Stimulated activated naive CD8-positive, alpha-beta T cell treated with anti-CD3 and anti-CD28 coated beads, Interleukin-15, amount 100 ng/mL, for 72 hours (primary cell): ENCODE measurements around the gene SH3PXD2A.

Experiments
- ATAC-seq: fragments of 150-1000 bp; cut with Tn5 transposase; 2 replicates; pipeline ENCODE4 v1.10.0; 2021; ENCODE audit warnings: mild to moderate bottlenecking, moderate library complexity
- DNase-seq, 2 donors: peaks; one replicate each; pipeline ENCODE4 v3.0.0; 2021 to 2022
- H3K27ac Mint-ChIP-seq, 2 donors: one replicate each; pipeline ENCODE4 v1.8.0; 2022; ENCODE audit warnings: mild to moderate bottlenecking in 2 of 2, mixed read lengths in 2 of 2, moderate library complexity in 2 of 2
- H3K27me3 Mint-ChIP-seq: one replicate; pipeline ENCODE4 v1.8.0; 2022; ENCODE audit warnings: mixed read lengths
- H3K4me1 Mint-ChIP-seq: one replicate; pipeline ENCODE4 v1.8.0; 2022; ENCODE audit warnings: mild to moderate bottlenecking, mixed read lengths
- H3K4me3 Mint-ChIP-seq, 2 donors: one replicate each; pipeline ENCODE4 v1.8.0; 2022; ENCODE audit warnings: mild to moderate bottlenecking in 2 of 2, mixed read lengths in 2 of 2, moderate library complexity in 1 of 2
- H3K9me3 Mint-ChIP-seq, 2 donors: one replicate each; pipeline ENCODE4 v1.8.0; 2022; ENCODE audit warnings: mixed read lengths in 2 of 2

The SH3PXD2A gene

DNA sequence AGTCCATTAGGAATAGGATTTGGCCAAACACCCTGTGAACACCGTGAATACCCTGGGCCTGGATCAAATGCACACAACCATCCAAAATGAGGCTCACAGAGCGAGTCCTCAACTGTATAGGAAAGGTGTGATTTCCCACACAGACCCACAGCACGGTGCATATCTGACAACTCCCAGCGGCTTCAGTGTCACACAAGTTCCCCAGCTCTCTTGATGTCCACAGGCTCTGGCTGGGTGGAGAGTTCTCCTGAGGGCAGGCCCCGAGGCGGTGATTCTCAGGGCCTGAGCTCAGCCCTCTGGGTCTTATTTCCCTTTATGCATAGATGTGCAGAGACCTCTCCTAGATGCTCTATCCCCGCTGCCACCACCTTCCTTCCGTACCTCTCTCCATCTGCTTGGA, 64.1 kb downstream of the SH3PXD2A start:
- Mint-ChIP-seq H3K27me3 (no peaks in the 10 kb centered on the region), H3K27ac (no peak overlapping the region), H3K9me3 (no peaks in the 10 kb centered on the region), H3K4me3 (no peak overlapping the region), H3K4me1 (peaks cover 9% of the 10 kb centered on the region)
- ATAC-seq (no peak), DNase-seq (no peak)

- Mint-ChIP-seq H3K4me1 (peaks cover 9% of the 10 kb centered on the region), H3K4me3 (no peak overlapping the region), H3K27ac (no peak overlapping the region), H3K9me3 (no peaks in the 10 kb centered on the region), H3K27me3 (peaks cover 4% of the 10 kb centered on the region)
- no peak for DNase-seq
- no peak for ATAC-seq
Observed at GRCh38 chr10:103790580-103790979, 64.8 kb downstream of the SH3PXD2A start.

- DNase-seq (no peak), ATAC-seq (no peak)
- Mint-ChIP-seq H3K27me3 (peaks cover 7% of the 10 kb centered on the region), H3K4me1 (peaks cover 9% of the 10 kb centered on the region), H3K9me3 (no peaks in the 10 kb centered on the region), H3K4me3 (no peak overlapping the region), H3K27ac (no peak overlapping the region)
Observed at GRCh38 chr10:103789771-103790201, 65.6 kb downstream of the SH3PXD2A start.

DNA sequence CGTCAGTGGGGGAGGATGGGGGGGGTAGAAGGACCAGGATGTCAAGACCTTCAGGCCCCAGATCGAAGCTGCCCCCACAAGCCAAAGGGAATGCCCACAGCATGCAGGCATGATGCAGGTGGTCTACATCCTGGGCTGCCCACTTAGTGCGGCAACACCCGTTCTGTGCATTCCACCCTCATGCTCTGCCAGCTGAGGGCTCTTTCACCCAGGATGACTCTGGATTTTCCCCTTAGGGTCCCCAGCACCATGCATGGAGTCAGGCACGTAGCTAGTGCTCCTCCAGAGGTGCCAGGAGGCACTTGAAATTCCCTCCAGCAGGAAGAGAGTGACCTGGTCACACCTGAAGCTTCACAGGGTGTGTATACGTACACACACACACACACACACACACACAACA, 66.2 kb downstream of the SH3PXD2A start:
- H3K27me3 Mint-ChIP-seq = peaks cover 11% of the 10 kb centered on the region
- no peak for ATAC-seq
- H3K4me3 Mint-ChIP-seq = no peak overlapping the region
- peak overlapping the region in 1 of 2 donors; percentile 15 for H3K27ac Mint-ChIP-seq
- peaks cover 9% of the 10 kb centered on the region for H3K4me1 Mint-ChIP-seq
- no peak for DNase-seq
- H3K9me3 Mint-ChIP-seq = no peaks in the 10 kb centered on the region

- DNase-seq (no peak), ATAC-seq (no peak)
- Mint-ChIP-seq H3K9me3 (no peaks in the 10 kb centered on the region), H3K27me3 (peaks cover 24% of the 10 kb centered on the region), H3K4me3 (no peak overlapping the region), H3K4me1 (peaks cover 9% of the 10 kb centered on the region), H3K27ac (no peak overlapping the region)
Observed at GRCh38 chr10:103787331-103787730, 68.0 kb downstream of the SH3PXD2A start.

- H3K4me3 Mint-ChIP-seq = no peak overlapping the region
- H3K4me1 Mint-ChIP-seq = peaks cover 9% of the 10 kb centered on the region
- H3K9me3 Mint-ChIP-seq = no peaks in the 10 kb centered on the region
Observed at GRCh38 chr10:103786020-103786419, 69.4 kb downstream of the SH3PXD2A start.

GRCh38 chr10:103784723-103785418, 70.5 kb downstream of the SH3PXD2A start:
- no peak overlapping the region for H3K4me3 Mint-ChIP-seq
- peaks cover 9% of the 10 kb centered on the region for H3K4me1 Mint-ChIP-seq
- DNase-seq = no peak
- peaks cover 31% of the 10 kb centered on the region for H3K27me3 Mint-ChIP-seq
- no peaks in the 10 kb centered on the region for H3K9me3 Mint-ChIP-seq
- peak; percentile 13 for ATAC-seq
- H3K27ac Mint-ChIP-seq = peak overlapping the region in 1 of 2 donors; percentile 84

More at GRCh38 chr10:103786020-103786419, 69.4 kb downstream of the SH3PXD2A start:
- DNase-seq (no peak), ATAC-seq (no peak)
- Mint-ChIP-seq H3K27ac (no peak overlapping the region), H3K27me3 (peaks cover 25% of the 10 kb centered on the region)

DNA sequence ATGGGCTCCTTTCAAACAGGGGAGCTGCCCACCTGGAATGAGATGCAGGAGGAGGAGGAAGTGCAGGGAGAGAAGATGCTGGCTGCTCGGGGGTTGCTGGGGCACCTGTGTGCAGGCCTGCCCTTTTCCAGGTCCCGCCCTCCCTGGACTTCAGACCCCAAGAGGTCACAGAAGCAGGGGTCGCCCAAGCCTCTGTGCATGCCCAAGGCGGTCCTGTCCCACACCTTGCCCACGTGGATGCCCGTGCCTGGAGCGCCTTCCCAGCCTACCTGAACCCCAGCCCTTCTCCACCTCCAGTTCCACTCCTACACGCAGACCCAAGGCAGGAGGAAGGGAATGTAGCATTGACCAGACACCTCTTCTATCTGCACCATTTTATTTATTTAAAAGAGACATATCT, 71.3 kb downstream of the SH3PXD2A start:
- Mint-ChIP-seq H3K4me1 (peaks cover 1% of the 10 kb centered on the region), H3K27ac (peak overlapping the region in 1 of 2 donors; percentile 85), H3K9me3 (no peaks in the 10 kb centered on the region), H3K27me3 (peaks cover 37% of the 10 kb centered on the region), H3K4me3 (no peak overlapping the region)
- no peak for DNase-seq
- no peak for ATAC-seq

GRCh38 chr10:103783681-103784080, 71.7 kb downstream of the SH3PXD2A start:
- H3K4me1 Mint-ChIP-seq = no peaks in the 10 kb centered on the region
- H3K4me3 Mint-ChIP-seq = no peak overlapping the region
- DNase-seq (no peak), ATAC-seq (no peak)
- no peak overlapping the region for H3K27ac Mint-ChIP-seq
- H3K27me3 Mint-ChIP-seq = peaks cover 40% of the 10 kb centered on the region
- H3K9me3 Mint-ChIP-seq = no peaks in the 10 kb centered on the region

DNA sequence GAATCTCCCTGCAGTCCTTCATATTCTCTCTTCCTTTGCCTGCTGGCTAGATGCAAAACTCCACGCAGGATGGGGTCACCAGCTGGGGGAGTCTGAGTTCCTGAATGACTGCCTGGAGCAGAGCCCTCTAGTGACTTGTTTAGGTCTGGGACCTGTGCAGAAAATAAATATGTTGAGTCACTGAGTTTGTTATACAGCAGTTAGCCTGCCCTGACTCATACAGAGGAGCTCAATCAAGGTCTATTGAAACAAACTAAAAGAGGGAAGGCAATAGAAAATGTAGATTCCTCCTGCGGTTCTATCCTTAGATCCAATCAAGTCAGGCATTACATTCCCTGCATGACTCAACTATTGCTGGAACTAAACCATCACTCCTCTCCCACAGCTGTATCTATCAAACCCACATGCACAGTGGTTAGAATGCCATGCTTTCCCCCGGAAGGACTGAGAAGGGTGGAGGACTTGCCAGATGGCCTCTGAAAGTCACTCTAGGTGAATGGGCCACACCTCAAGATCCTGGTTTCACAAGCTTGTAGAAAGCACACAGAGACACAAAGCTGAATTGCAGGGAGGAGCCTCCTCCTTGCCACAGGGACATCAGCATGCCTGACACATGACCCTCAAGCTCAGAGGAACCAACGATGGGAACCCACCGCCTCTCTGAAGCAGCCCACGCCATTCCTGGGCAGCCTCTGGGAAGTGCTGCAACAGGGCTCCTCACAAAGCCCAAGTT, 73.9 kb downstream of the SH3PXD2A start:
- no peak overlapping the region for H3K27ac Mint-ChIP-seq
- H3K9me3 Mint-ChIP-seq = no peaks in the 10 kb centered on the region
- H3K27me3 Mint-ChIP-seq = peaks cover 40% of the 10 kb centered on the region
- no peak overlapping the region for H3K4me3 Mint-ChIP-seq
- DNase-seq (no peak), ATAC-seq (peak; percentile 72)
- peaks cover 11% of the 10 kb centered on the region for H3K4me1 Mint-ChIP-seq

GRCh38 chr10:103780242-103781149, 74.9 kb downstream of the SH3PXD2A start:
- Mint-ChIP-seq H3K27ac (no peak overlapping the region), H3K27me3 (peaks cover 34% of the 10 kb centered on the region), H3K4me1 (peaks cover 11% of the 10 kb centered on the region), H3K9me3 (no peaks in the 10 kb centered on the region), H3K4me3 (no peak overlapping the region)
- DNase-seq = no peak
- no peak for ATAC-seq

GRCh38 chr10:103778358-103779139, 76.8 kb downstream of the SH3PXD2A start:
- Mint-ChIP-seq H3K4me1 (peaks cover 11% of the 10 kb centered on the region), H3K4me3 (no peak overlapping the region), H3K9me3 (peaks cover 0 to 5% of the 10 kb centered on the region in 2 donors), H3K27ac (no peak overlapping the region), H3K27me3 (peaks cover 25% of the 10 kb centered on the region)
- ATAC-seq (no peak), DNase-seq (no peak)

GRCh38 chr10:103776878-103777591, 78.3 kb downstream of the SH3PXD2A start:
- Mint-ChIP-seq H3K9me3 (peaks cover 0 to 5% of the 10 kb centered on the region in 2 donors), H3K27me3 (peaks cover 16% of the 10 kb centered on the region), H3K4me3 (no peak overlapping the region), H3K27ac (no peak overlapping the region), H3K4me1 (peaks cover 20% of the 10 kb centered on the region)
- ATAC-seq (no peak), DNase-seq (no peak)

DNA sequence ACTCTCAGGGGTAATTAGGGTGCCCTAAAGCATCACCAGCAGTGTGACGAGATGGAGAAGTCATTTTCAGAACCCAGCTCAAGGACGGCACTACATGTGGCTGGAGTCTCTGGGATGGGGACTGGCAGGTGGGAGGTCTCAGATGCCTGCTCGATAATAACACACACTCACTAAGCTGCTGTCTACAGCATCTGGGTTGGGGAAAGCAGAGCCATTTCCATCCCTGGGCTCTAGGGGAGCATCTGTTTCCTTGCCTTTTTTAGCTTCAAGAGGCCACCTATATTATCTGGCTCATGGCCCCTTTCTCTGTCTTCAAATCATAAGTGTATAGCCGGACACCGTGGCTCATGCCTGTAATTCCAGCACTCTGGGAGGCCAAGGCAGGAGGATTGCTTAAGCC, 79.6 kb downstream of the SH3PXD2A start:
- Mint-ChIP-seq H3K27me3 (peaks cover 12% of the 10 kb centered on the region), H3K4me1 (peaks cover 26% of the 10 kb centered on the region), H3K4me3 (no peak overlapping the region), H3K27ac (no peak overlapping the region), H3K9me3 (peaks cover 0 to 5% of the 10 kb centered on the region in 2 donors)
- no peak for DNase-seq
- no peak for ATAC-seq
